WTC11 (cell line): ENCODE results near the gene KY. TPM values are rescaled to one million over a fixed set of nuclear protein-coding genes. Genes with fewer than 3 reads are reported as not detected.

Experiments used
- ATAC-seq: fragments of 200-7000 bp; cut with Tn5 transposase; 2 replicates; pipeline ENCODE4 v1.10.0; 2021; ENCODE audit warnings: mild to moderate bottlenecking, moderate library complexity
- CTCF ChIA-PET: fragments of 300-600 bp; sonication (Branson Sonifier 250); formaldehyde crosslinking; loops from one replicate; lab custom pipeline; 2021; ENCODE audit warnings: antibody characterized with exemption; lab: Charles Lee
- POLR2A ChIA-PET: fragments of 350-600 bp; sonication (Branson Sonifier 250); formaldehyde crosslinking; loops from one replicate; lab custom pipeline; 2021; ENCODE audit warnings: antibody characterized with exemption; lab: Charles Lee
- DNase-seq: peaks from one replicate; pipeline ENCODE4 v3.0.0; 2021; ENCODE audit warnings: low spot score
- H3K27ac Mint-ChIP-seq: 2 replicates; pipeline ENCODE4 v1.8.0; 2021; ENCODE audit warnings: mixed read lengths
- H3K27me3 Mint-ChIP-seq: 2 replicates; pipeline ENCODE4 v1.8.0; 2021; ENCODE audit warnings: low read depth, mild to moderate bottlenecking, moderate library complexity, mixed read lengths
- H3K36me3 Mint-ChIP-seq: 2 replicates; pipeline ENCODE4 v1.8.0; 2021; ENCODE audit warnings: mixed read lengths
- H3K4me1 Mint-ChIP-seq: 2 replicates; pipeline ENCODE4 v1.8.0; 2022; ENCODE audit warnings: mixed read lengths
- H3K4me3 Mint-ChIP-seq: 2 replicates; pipeline ENCODE4 v1.8.0; 2021; ENCODE audit warnings: mild to moderate bottlenecking, moderate library complexity, mixed read lengths
- H3K9me3 Mint-ChIP-seq: 2 replicates; pipeline ENCODE4 v1.8.0; 2021; ENCODE audit warnings: mixed read lengths
- AR ChIP-seq: fragments of 250-450 bp; sonication (Bioruptor Pico); IDR thresholded peaks from 2 replicates; pipeline ENCODE4 v1.9.0; 2021; ENCODE audit warnings: mild to moderate bottlenecking
- ARID4B ChIP-seq: sonication (generic); formaldehyde crosslinking; IDR thresholded peaks from 2 replicates; pipeline ENCODE4 v1.8.0; 2023; ENCODE audit warnings: missing genetic modification reagents, mild to moderate bottlenecking, borderline replicate concordance
- CREM ChIP-seq: sonication (generic); formaldehyde crosslinking; IDR thresholded peaks from 2 replicates; pipeline ENCODE4 v1.8.1; 2022; ENCODE audit warnings: mild to moderate bottlenecking, missing genetic modification reagents, moderate library complexity
- E2F4 ChIP-seq: sonication (generic); formaldehyde crosslinking; IDR thresholded peaks from 2 replicates; pipeline ENCODE4 v1.8.1; 2022; ENCODE audit warnings: low read depth, mild to moderate bottlenecking, moderate library complexity, missing genetic modification reagents, borderline replicate concordance
- GABPB1 ChIP-seq: sonication (generic); formaldehyde crosslinking; IDR thresholded peaks from 2 replicates; pipeline ENCODE4 v1.8.1; 2023; ENCODE audit warnings: mild to moderate bottlenecking, missing genetic modification reagents
- KAT7 ChIP-seq: sonication (generic); formaldehyde crosslinking; IDR thresholded peaks from 2 replicates; pipeline ENCODE4 v1.8.1; 2023; ENCODE audit warnings: missing genetic modification reagents, mild to moderate bottlenecking, borderline replicate concordance
- MYBL2 ChIP-seq: sonication (generic); formaldehyde crosslinking; IDR thresholded peaks from 2 replicates; pipeline ENCODE4 v1.8.1; 2023; ENCODE audit warnings: mild to moderate bottlenecking, moderate library complexity, missing genetic modification reagents
- PRDM15 ChIP-seq: sonication (generic); formaldehyde crosslinking; IDR thresholded peaks from 2 replicates; pipeline ENCODE4 v1.8.0; 2022; ENCODE audit warnings: missing genetic modification reagents
- SMAD4 ChIP-seq: sonication (generic); formaldehyde crosslinking; IDR thresholded peaks from 2 replicates; pipeline ENCODE4 v1.8.0; 2022; ENCODE audit warnings: mild to moderate bottlenecking, missing genetic modification reagents
- ZMAT4 ChIP-seq: fragments of 250-450 bp; sonication (Bioruptor Pico); IDR thresholded peaks from 2 replicates; pipeline ENCODE4 v1.9.0; 2021; ENCODE audit warnings: mild to moderate bottlenecking
- ZNF416 ChIP-seq: fragments of 250-450 bp; sonication (Bioruptor Pico); IDR thresholded peaks from 2 replicates; pipeline ENCODE4 v1.9.0; 2021; ENCODE audit warnings: mild to moderate bottlenecking, inconsistent platforms
- ZNF671 ChIP-seq: fragments of 250-450 bp; sonication (Bioruptor Pico); IDR thresholded peaks from 2 replicates; pipeline ENCODE4 v1.8.0; 2021; ENCODE audit warnings: mild to moderate bottlenecking
- total RNA-seq: library from RNA; stranded (reverse); gene quantifications from 3 replicates; pipeline ENCODE4 v1.2.3, GENCODE V29; 2021

Gene KY
- total RNA-seq, 1 experiment from 2014 or later: not detected

- CTCF ChIA-PET: interaction anchor here (1.5 to 7.1 kb wide), 3 partner anchors 10 to 44 kb away, joined by 3 to 60 read pairs (median 18); no protein-coding TSS in a partner anchor
- H3K27ac Mint-ChIP-seq: no peak overlapping the region
- TF ChIP-seq AR (CRISPR knock-in tag) (no peak), E2F4 (CRISPR knock-in tag) (no peak), KAT7 (CRISPR knock-in tag) (no peak), SMAD4 (CRISPR knock-in tag) (no peak), CREM (no peak), PRDM15 (CRISPR knock-in tag) (no peak), ARID4B (CRISPR knock-in tag) (no peak), ZMAT4 (CRISPR knock-in tag) (no peak), GABPB1 (no peak), MYBL2 (CRISPR knock-in tag) (no peak), ZNF671 (CRISPR knock-in tag) (no peak)
- TF ChIP-seq, all 79 proteins: peak for 0
- peaks cover 16% of the 10 kb centered on the region for H3K4me1 Mint-ChIP-seq
- H3K4me3 Mint-ChIP-seq: no peak overlapping the region
- H3K27me3 Mint-ChIP-seq: peaks cover 78% of the 10 kb centered on the region
- POLR2A ChIA-PET: no interaction called here
- H3K36me3 Mint-ChIP-seq: no peaks in the 10 kb centered on the region
- no peak for DNase-seq
- H3K9me3 Mint-ChIP-seq: no peaks in the 10 kb centered on the region
- no peak for ATAC-seq
Observed at GRCh38 chr3:134646086-134646485, 4.7 kb downstream of the KY start.

- Mint-ChIP-seq H3K4me3 (no peak overlapping the region), H3K36me3 (no peaks in the 10 kb centered on the region), H3K27me3 (peaks cover 77% of the 10 kb centered on the region), H3K9me3 (no peaks in the 10 kb centered on the region), H3K4me1 (peaks cover 20% of the 10 kb centered on the region), H3K27ac (no peak overlapping the region)
- ChIA-PET CTCF (interaction anchor here (1.1 to 7.1 kb wide), 4 partner anchors 9 to 110 kb away, joined by 3 to 60 read pairs (median 12); no protein-coding TSS in a partner anchor), POLR2A (no interaction called here)
- TF ChIP-seq AR (CRISPR knock-in tag): no peak
- no peak for TF ChIP-seq ZNF416 (CRISPR knock-in tag)
- DNase-seq (no peak), ATAC-seq (no peak)
Observed at GRCh38 chr3:134645515-134645914, 5.3 kb downstream of the KY start.
